Stimulated activated naive CD8-positive, alpha-beta T cell treated with anti-CD3 and anti-CD28 coated beads, Interleukin-15, Interleukin-2, amounts not matched to agents 100 ng/mL and 50 ng/mL, for 24 hours (primary cell): ENCODE results near the gene ACRBP.
A peak's percentile ranks its signal among the peaks of the same experiment; 100 is the strongest.

Experiments
- H3K27ac Mint-ChIP-seq: one replicate; pipeline ENCODE4 v1.8.0; 2021; ENCODE audit warnings: mild to moderate bottlenecking, mixed read lengths
- H3K27me3 Mint-ChIP-seq: one replicate; pipeline ENCODE4 v1.8.0; 2021; ENCODE audit warnings: mixed read lengths
- H3K36me3 Mint-ChIP-seq: one replicate; pipeline ENCODE4 v1.8.0; 2021; ENCODE audit warnings: low read depth, mixed read lengths
- H3K4me1 Mint-ChIP-seq: one replicate; pipeline ENCODE4 v1.8.0; 2021; ENCODE audit warnings: low read depth, mixed read lengths
- H3K4me3 Mint-ChIP-seq: one replicate; pipeline ENCODE4 v1.8.0; 2021; ENCODE audit warnings: mild to moderate bottlenecking, mixed read lengths
- H3K9me3 Mint-ChIP-seq: one replicate; pipeline ENCODE4 v1.8.0; 2021; ENCODE audit warnings: mixed read lengths

ACRBP gene

GRCh38 chr12:6647083-6647604 lies at the start of gene ACRBP:
ACRBP (minus strand) TSS chr12:6647432; CDS start chr12:6647366, 66 bp downstream.
- Mint-ChIP-seq H3K4me3 (peak within 1 kb of the TSS; percentile 74), H3K27ac (peak within 1 kb of the TSS; percentile 73), H3K36me3 (peaks cover 39% of the 10 kb centered on the region), H3K9me3 (peaks cover 16% of the 10 kb centered on the region), H3K27me3 (no peaks in the 10 kb centered on the region), H3K4me1 (peaks cover 16% of the 10 kb centered on the region)

- H3K9me3 Mint-ChIP-seq, result no peaks in the 10 kb centered on the region
- H3K27me3 Mint-ChIP-seq, result peaks cover 16% of the 10 kb centered on the region
- H3K27ac Mint-ChIP-seq, result peak overlapping the region; percentile 66
- H3K4me1 Mint-ChIP-seq, result peaks cover 35% of the 10 kb centered on the region
- no peak overlapping the region for H3K4me3 Mint-ChIP-seq
- H3K36me3 Mint-ChIP-seq, result no peaks in the 10 kb centered on the region
These were observed 48.2 kb upstream of the ACRBP start for GRCh38 chr12:6695313-6696045.

- Mint-ChIP-seq H3K9me3 (no peaks in the 10 kb centered on the region), H3K36me3 (no peaks in the 10 kb centered on the region), H3K27ac (no peak overlapping the region), H3K27me3 (peaks cover 15% of the 10 kb centered on the region), H3K4me3 (no peak overlapping the region), H3K4me1 (peaks cover 41% of the 10 kb centered on the region)
These were observed 47.5 kb upstream of the ACRBP start for GRCh38 chr12:6694701-6695100.

- no peak overlapping the region for H3K27ac Mint-ChIP-seq
- no peaks in the 10 kb centered on the region for H3K9me3 Mint-ChIP-seq
- H3K27me3 Mint-ChIP-seq, result peaks cover 7% of the 10 kb centered on the region
- H3K36me3 Mint-ChIP-seq, result no peaks in the 10 kb centered on the region
- H3K4me1 Mint-ChIP-seq, result peaks cover 35% of the 10 kb centered on the region
- H3K4me3 Mint-ChIP-seq, result no peak overlapping the region
These were observed 46.7 kb upstream of the ACRBP start for GRCh38 chr12:6693832-6694355.

GRCh38 chr12:6692888-6693287 lies 45.7 kb upstream of the ACRBP start:
- Mint-ChIP-seq H3K27me3 (no peaks in the 10 kb centered on the region), H3K36me3 (peaks cover 3% of the 10 kb centered on the region), H3K9me3 (no peaks in the 10 kb centered on the region), H3K27ac (no peak overlapping the region), H3K4me3 (no peak overlapping the region), H3K4me1 (peaks cover 38% of the 10 kb centered on the region)

GRCh38 chr12:6691473-6691872 lies 44.2 kb upstream of the ACRBP start:
- Mint-ChIP-seq H3K27ac (no peak overlapping the region), H3K27me3 (no peaks in the 10 kb centered on the region), H3K4me3 (peak overlapping the region; percentile 18), H3K36me3 (peaks cover 17% of the 10 kb centered on the region), H3K9me3 (no peaks in the 10 kb centered on the region), H3K4me1 (peaks cover 48% of the 10 kb centered on the region)

- no peaks in the 10 kb centered on the region for H3K9me3 Mint-ChIP-seq
- peaks cover 31% of the 10 kb centered on the region for H3K36me3 Mint-ChIP-seq
- no peaks in the 10 kb centered on the region for H3K27me3 Mint-ChIP-seq
- H3K27ac Mint-ChIP-seq, result peak within 1 kb of the TSS; percentile 93
- H3K4me1 Mint-ChIP-seq, result peaks cover 60% of the 10 kb centered on the region
- peak within 1 kb of the TSS; percentile 98 for H3K4me3 Mint-ChIP-seq
These were observed 42.0 kb upstream of the ACRBP start, which contains the start of gene ZNF384 for GRCh38 chr12:6688999-6689882. ZNF384 (minus strand) TSS chr12:6689375; CDS start chr12:6679520, 9,855 bp downstream.

- Mint-ChIP-seq H3K4me1 (peaks cover 64% of the 10 kb centered on the region), H3K9me3 (no peaks in the 10 kb centered on the region), H3K36me3 (peaks cover 35% of the 10 kb centered on the region), H3K27me3 (no peaks in the 10 kb centered on the region), H3K27ac (peak overlapping the region; percentile 93), H3K4me3 (peak overlapping the region; percentile 98)
These were observed 41.3 kb upstream of the ACRBP start for GRCh38 chr12:6688543-6688998.

- peaks cover 59% of the 10 kb centered on the region for H3K4me1 Mint-ChIP-seq
- no peaks in the 10 kb centered on the region for H3K27me3 Mint-ChIP-seq
- H3K4me3 Mint-ChIP-seq, result no peak overlapping the region
- peaks cover 51% of the 10 kb centered on the region for H3K36me3 Mint-ChIP-seq
- H3K9me3 Mint-ChIP-seq, result no peaks in the 10 kb centered on the region
- H3K27ac Mint-ChIP-seq, result peak overlapping the region; percentile 93
These were observed 38.6 kb upstream of the ACRBP start for GRCh38 chr12:6685814-6686213.

GRCh38 chr12:6684609-6685008 lies 37.4 kb upstream of the ACRBP start:
- H3K36me3 Mint-ChIP-seq, result peaks cover 57% of the 10 kb centered on the region
- no peaks in the 10 kb centered on the region for H3K9me3 Mint-ChIP-seq
- peak overlapping the region; percentile 5 for H3K27ac Mint-ChIP-seq
- H3K4me1 Mint-ChIP-seq, result peaks cover 49% of the 10 kb centered on the region
- no peaks in the 10 kb centered on the region for H3K27me3 Mint-ChIP-seq
- no peak overlapping the region for H3K4me3 Mint-ChIP-seq

GRCh38 chr12:6676962-6677361 lies 29.7 kb upstream of the ACRBP start:
- Mint-ChIP-seq H3K9me3 (no peaks in the 10 kb centered on the region), H3K27me3 (no peaks in the 10 kb centered on the region), H3K4me1 (no peaks in the 10 kb centered on the region), H3K36me3 (peaks cover 82% of the 10 kb centered on the region), H3K27ac (no peak overlapping the region), H3K4me3 (no peak overlapping the region)

GRCh38 chr12:6672143-6672542 lies 24.9 kb upstream of the ACRBP start:
- Mint-ChIP-seq H3K9me3 (no peaks in the 10 kb centered on the region), H3K4me3 (no peak overlapping the region), H3K4me1 (no peaks in the 10 kb centered on the region), H3K27ac (no peak overlapping the region), H3K36me3 (peaks cover 86% of the 10 kb centered on the region), H3K27me3 (no peaks in the 10 kb centered on the region)

- H3K4me3 Mint-ChIP-seq, result no peak overlapping the region
- no peaks in the 10 kb centered on the region for H3K27me3 Mint-ChIP-seq
- peaks cover 60% of the 10 kb centered on the region for H3K36me3 Mint-ChIP-seq
- H3K27ac Mint-ChIP-seq, result no peak overlapping the region
- peaks cover 15% of the 10 kb centered on the region for H3K4me1 Mint-ChIP-seq
- H3K9me3 Mint-ChIP-seq, result no peaks in the 10 kb centered on the region
These were observed 20.5 kb upstream of the ACRBP start for GRCh38 chr12:6667559-6668210.

GRCh38 chr12:6666211-6666610 lies 19.0 kb upstream of the ACRBP start:
- Mint-ChIP-seq H3K27ac (no peak overlapping the region), H3K36me3 (peaks cover 45% of the 10 kb centered on the region), H3K4me3 (no peak overlapping the region), H3K27me3 (no peaks in the 10 kb centered on the region), H3K4me1 (peaks cover 25% of the 10 kb centered on the region), H3K9me3 (no peaks in the 10 kb centered on the region)
